Astrocyte (in vitro differentiated cells and primary cell): ENCODE data around the gene SPRED2. TPM values are rescaled to one million over a fixed set of nuclear protein-coding genes. Genes with fewer than 3 reads are reported as not detected.
A peak's percentile ranks its signal among the peaks of the same experiment; 100 is the strongest.

Experiments
- DNase-seq: peaks from one replicate; pipeline ENCODE4 v3.0.0-alpha.2; 2010; ENCODE audit warnings: low read depth
- FAIRE-seq: peaks from 2 replicates; lab custom pipeline; 2011; peaks lifted over from hg19 to GRCh38; lab: Jason Lieb, UNC
- H2AFZ ChIP-seq: 2 replicates; pipeline ENCODE4 v1.6.0; 2012; ENCODE audit warnings: low read depth, low read length, inconsistent platforms
- H3K27ac ChIP-seq: 2 replicates; pipeline ENCODE4 v1.5.1; 2011; ENCODE audit warnings: low read depth, low read length, inconsistent platforms
- H3K27me3 ChIP-seq: 2 replicates; pipeline ENCODE4 v1.6.0; 2011; ENCODE audit warnings: low read length, inconsistent platforms; ENCODE audit not compliant: insufficient read depth
- H3K36me3 ChIP-seq: 2 replicates; pipeline ENCODE4 v1.5.1; 2011; ENCODE audit warnings: low read length, inconsistent platforms; ENCODE audit not compliant: insufficient read depth
- H3K4me1 ChIP-seq: 2 replicates; pipeline ENCODE4 v1.5.1; 2011; ENCODE audit warnings: low read length, inconsistent platforms; ENCODE audit not compliant: insufficient read depth
- H3K4me2 ChIP-seq: 2 replicates; pipeline ENCODE4 v1.6.0; 2012; ENCODE audit warnings: low read length, inconsistent platforms
- H3K4me3 ChIP-seq: 2 replicates; pipeline ENCODE4 v1.5.1; 2011; ENCODE audit warnings: low read depth, mild to moderate bottlenecking, low read length, inconsistent platforms; ENCODE audit not compliant: insufficient read depth
- H3K79me2 ChIP-seq: 2 replicates; pipeline ENCODE4 v1.6.0; 2012; ENCODE audit warnings: mild to moderate bottlenecking, low read length, inconsistent platforms; ENCODE audit not compliant: insufficient read depth
- H3K9ac ChIP-seq: 2 replicates; pipeline ENCODE4 v1.6.0; 2012; ENCODE audit warnings: mild to moderate bottlenecking, low read length, inconsistent platforms
- H3K9me3 ChIP-seq: 2 replicates; pipeline ENCODE4 v1.5.1; 2012; ENCODE audit warnings: low read depth, mild to moderate bottlenecking, low read length, inconsistent platforms; ENCODE audit not compliant: insufficient read depth
- H4K20me1 ChIP-seq: 2 replicates; pipeline ENCODE4 v1.6.0; 2012; ENCODE audit warnings: low read length, inconsistent platforms; ENCODE audit not compliant: insufficient read depth
- H3K27ac Mint-ChIP-seq: one replicate; pipeline ENCODE4 v1.8.0; 2021; ENCODE audit warnings: mild to moderate bottlenecking, mixed read lengths; ENCODE audit not compliant: unreplicated experiment
- H3K27me3 Mint-ChIP-seq: one replicate; pipeline ENCODE4 v1.8.0; 2021; ENCODE audit warnings: low read depth, mixed read lengths; ENCODE audit not compliant: unreplicated experiment
- H3K36me3 Mint-ChIP-seq: one replicate; pipeline ENCODE4 v1.8.0; 2021; ENCODE audit warnings: low read depth, mixed read lengths; ENCODE audit not compliant: unreplicated experiment
- H3K4me1 Mint-ChIP-seq: one replicate; pipeline ENCODE4 v1.8.0; 2021; ENCODE audit warnings: low read depth, mixed read lengths; ENCODE audit not compliant: unreplicated experiment
- H3K4me3 Mint-ChIP-seq: one replicate; pipeline ENCODE4 v1.8.0; 2021; ENCODE audit warnings: mild to moderate bottlenecking, moderate library complexity, mixed read lengths; ENCODE audit not compliant: unreplicated experiment
- H3K9me3 Mint-ChIP-seq: one replicate; pipeline ENCODE4 v1.8.0; 2021; ENCODE audit warnings: mild to moderate bottlenecking, mixed read lengths; ENCODE audit not compliant: unreplicated experiment
- CTCF ChIP-seq: IDR thresholded peaks from 2 replicates; pipeline ENCODE4 v1.5.1; 2011; ENCODE audit warnings: low read depth, mild to moderate bottlenecking, inconsistent platforms, low read length, moderate library complexity; ENCODE audit not compliant: insufficient read depth
- EZH2 ChIP-seq: IDR thresholded peaks from 2 replicates; pipeline ENCODE4 v1.6.1; 2012; ENCODE audit warnings: mild to moderate bottlenecking, low read length, inconsistent platforms; ENCODE audit not compliant: insufficient read depth
- total RNA-seq: library from RNA; stranded (reverse); gene quantifications from 2 replicates; pipeline ENCODE4 v1.2.1, GENCODE V29; 2021

Gene SPRED2
- total RNA-seq, 1 donor from 2014 or later = 47.3 TPM

DNA sequence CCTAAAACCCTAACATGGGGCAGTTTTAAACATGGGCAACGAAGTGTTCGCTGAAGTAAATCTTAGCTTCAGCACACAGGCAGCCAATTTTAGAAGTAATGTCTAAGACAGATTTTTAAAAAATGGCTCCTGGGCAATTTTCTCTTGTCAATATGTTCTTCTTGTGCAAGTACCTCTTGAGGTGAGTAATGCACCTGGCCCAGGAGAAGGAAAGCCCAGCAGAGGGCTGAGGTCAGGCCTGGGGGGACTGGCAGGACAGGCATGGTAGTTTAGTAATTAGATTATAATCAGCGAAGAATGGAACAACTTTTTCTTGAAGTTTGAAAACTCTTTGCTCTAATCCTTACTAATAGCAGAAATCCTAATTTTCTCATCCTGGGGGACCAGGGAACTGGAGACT lies 77.6 kb downstream of the SPRED2 start:
- Mint-ChIP-seq H3K9me3 (no peaks in the 10 kb centered on the region), H3K4me3 (no peak overlapping the region), H3K27ac (peak overlapping the region; percentile 18), H3K27me3 (no peaks in the 10 kb centered on the region), H3K4me1 (peaks cover 81% of the 10 kb centered on the region), H3K36me3 (peaks cover 4% of the 10 kb centered on the region)
- TF ChIP-seq CTCF (no peak), EZH2 (no peak)
- Histone ChIP-seq H3K9ac (no peak overlapping the region), H4K20me1 (peaks cover 55% of the 10 kb centered on the region), H3K4me2 (no peak overlapping the region), H3K27ac (no peak overlapping the region), H2AFZ (no peak overlapping the region), H3K4me1 (peaks cover 58% of the 10 kb centered on the region), H3K4me3 (no peak overlapping the region), H3K36me3 (no peaks in the 10 kb centered on the region), H3K27me3 (no peaks in the 10 kb centered on the region), H3K9me3 (no peaks in the 10 kb centered on the region), H3K79me2 (peaks cover 92% of the 10 kb centered on the region)
- DNase-seq (no peak), FAIRE-seq (no peak)

- Histone ChIP-seq H3K4me2 (no peak overlapping the region), H3K79me2 (peaks cover 96% of the 10 kb centered on the region), H4K20me1 (peaks cover 60% of the 10 kb centered on the region), H3K4me3 (no peak overlapping the region), H2AFZ (no peak overlapping the region), H3K4me1 (peaks cover 52% of the 10 kb centered on the region), H3K9ac (no peak overlapping the region), H3K27me3 (no peaks in the 10 kb centered on the region), H3K27ac (no peak overlapping the region), H3K9me3 (no peaks in the 10 kb centered on the region), H3K36me3 (no peaks in the 10 kb centered on the region)
- H3K36me3 Mint-ChIP-seq = peaks cover 7% of the 10 kb centered on the region
- no peaks in the 10 kb centered on the region for H3K27me3 Mint-ChIP-seq
- DNase-seq = no peak
- H3K9me3 Mint-ChIP-seq = no peaks in the 10 kb centered on the region
- H3K4me3 Mint-ChIP-seq = no peak overlapping the region
- no peak for TF ChIP-seq CTCF
- no peak for TF ChIP-seq EZH2
- peaks cover 82% of the 10 kb centered on the region for H3K4me1 Mint-ChIP-seq
- no peak for FAIRE-seq
- no peak overlapping the region for H3K27ac Mint-ChIP-seq
Observed at GRCh38 chr2:65353927-65354326, 78.5 kb downstream of the SPRED2 start.

- TF ChIP-seq CTCF (no peak), EZH2 (no peak)
- Mint-ChIP-seq H3K36me3 (peaks cover 7% of the 10 kb centered on the region), H3K9me3 (no peaks in the 10 kb centered on the region), H3K27me3 (no peaks in the 10 kb centered on the region), H3K27ac (no peak overlapping the region), H3K4me3 (no peak overlapping the region), H3K4me1 (peaks cover 76% of the 10 kb centered on the region)
- Histone ChIP-seq H2AFZ (no peak overlapping the region), H4K20me1 (peaks cover 60% of the 10 kb centered on the region), H3K4me1 (peaks cover 44% of the 10 kb centered on the region), H3K9me3 (no peaks in the 10 kb centered on the region), H3K4me2 (no peak overlapping the region), H3K27me3 (no peaks in the 10 kb centered on the region), H3K79me2 (peaks cover 96% of the 10 kb centered on the region), H3K9ac (no peak overlapping the region), H3K4me3 (no peak overlapping the region), H3K27ac (no peak overlapping the region), H3K36me3 (no peaks in the 10 kb centered on the region)
- DNase-seq = no peak
- no peak for FAIRE-seq
Observed at GRCh38 chr2:65353046-65353445, 79.4 kb downstream of the SPRED2 start.
